ENCODE measurements around the gene RNF10.
"Not testable (repeated sequence)": the region's sequence is repeated elsewhere in the genome, so short reads cannot be mapped to it uniquely, and the experiment has no call there.

RNF10 gene

GRCh38 chr12:120529641-120530417, 4.3 kb upstream of the RNF10 start:
- DNase-seq, result peak; percentile 43 to 69

- DNase-seq, result not testable (repeated sequence)
Measured at GRCh38 chr12:120530418-120530761, 3.8 kb upstream of the RNF10 start.

GRCh38 chr12:120532701-120533238, 1.4 kb upstream of the RNF10 start:
- DNase-seq, result no peak

- DNase-seq, result peak; percentile 6 to 22
Measured at GRCh38 chr12:120534703-120535655, 823 bp downstream of the RNF10 start.

- no peak for DNase-seq
Measured at GRCh38 chr12:120536064-120536791, 2.1 kb downstream of the RNF10 start.

GRCh38 chr12:120537856-120538220, 3.7 kb downstream of the RNF10 start:
- DNase-seq, result no peak

GRCh38 chr12:120538281-120539156, 4.4 kb downstream of the RNF10 start:
- no peak for DNase-seq

GRCh38 chr12:120539303-120539702, 5.1 kb downstream of the RNF10 start:
- no peak for DNase-seq

GRCh38 chr12:120540445-120540844, 6.3 kb downstream of the RNF10 start:
- no peak for DNase-seq

- DNase-seq, result no peak
Measured at GRCh38 chr12:120542166-120542565, 8.0 kb downstream of the RNF10 start.

- DNase-seq, result no peak
Measured at GRCh38 chr12:120544691-120545090, 10.5 kb downstream of the RNF10 start.

GRCh38 chr12:120546050-120546386, 11.9 kb downstream of the RNF10 start:
- no peak for DNase-seq

- DNase-seq, result no peak
Measured at GRCh38 chr12:120554678-120555077, 20.5 kb downstream of the RNF10 start.

GRCh38 chr12:120557589-120557988, 23.4 kb downstream of the RNF10 start:
- DNase-seq, result no peak

GRCh38 chr12:120562906-120563305, 28.8 kb downstream of the RNF10 start:
- DNase-seq, result no peak

GRCh38 chr12:120563495-120563894, 29.3 kb downstream of the RNF10 start:
- DNase-seq, result no peak

GRCh38 chr12:120571299-120571698, 37.1 kb downstream of the RNF10 start:
- no peak for DNase-seq

GRCh38 chr12:120573560-120573959, 39.4 kb downstream of the RNF10 start:
- no peak for DNase-seq

- no peak for DNase-seq
Measured at GRCh38 chr12:120574106-120574505, 40.0 kb downstream of the RNF10 start.

- DNase-seq, result peak in 1 of 2 experiments; percentile 30
Measured at GRCh38 chr12:120579179-120579578, 45.0 kb downstream of the RNF10 start.

GRCh38 chr12:120580787-120581723, 46.9 kb downstream of the RNF10 start, which contains the start of gene POP5:
Gene POP5, minus strand, starts transcription at chr12:120581402. Its CDS starts 40 bp downstream, at chr12:120581362.
- DNase-seq, result peak; percentile 95 to 98
